GM19240 (cell line): ENCODE results near the gene SLU7.

Source experiments
- DNase-seq: peaks from one replicate; pipeline ENCODE4 v3.0.0; 2011; ENCODE audit warnings: low spot score; ENCODE audit not compliant: insufficient read length

SLU7 gene

GRCh38 chr5:160418561-160419457 lies at the start of gene SLU7:
TSS of gene SLU7 (minus strand) at chr5:160419081. CDS start at chr5:160415294, 3,787 bp downstream.
- peak; percentile 76 for DNase-seq

- no peak for DNase-seq
Measured at GRCh38 chr5:160468363-160468975, 49.6 kb upstream of the SLU7 start.

GRCh38 chr5:160467555-160468362 lies 48.9 kb upstream of the SLU7 start:
- DNase-seq = peak; percentile 50

DNA sequence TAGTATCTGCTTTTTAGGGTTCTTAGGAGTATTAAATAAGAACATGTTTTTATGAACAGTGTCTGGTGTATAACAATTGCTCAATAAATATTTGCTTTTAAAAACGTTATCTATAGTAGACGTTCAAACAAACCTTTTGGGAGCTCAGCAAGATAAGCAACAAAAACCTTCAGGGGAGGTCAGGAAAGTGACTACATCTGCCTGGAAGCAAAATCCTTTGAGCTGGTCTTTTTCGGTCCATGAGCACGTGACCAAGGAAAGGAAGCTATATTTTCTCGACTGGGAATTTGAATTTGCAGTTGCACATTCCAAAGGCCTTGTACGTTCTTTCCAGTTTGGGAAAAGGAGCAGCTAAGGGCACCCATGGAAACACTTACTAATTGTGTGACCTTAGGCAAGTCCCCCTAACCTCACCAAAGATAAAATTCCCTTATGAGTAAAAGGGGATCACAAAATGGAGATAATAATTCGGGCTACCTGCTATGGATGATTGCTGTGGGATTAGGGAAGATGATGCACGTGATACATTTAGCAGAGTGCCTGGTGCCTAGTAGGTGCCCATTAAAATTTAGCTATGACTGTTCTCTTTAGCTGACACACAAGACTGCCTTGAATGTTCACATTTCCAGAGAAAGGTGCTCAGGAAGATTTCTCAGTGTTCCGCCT lies 48.1 kb upstream of the SLU7 start:
- DNase-seq = no peak

- no peak for DNase-seq
Measured at GRCh38 chr5:160466116-160466515, 47.2 kb upstream of the SLU7 start.

DNA sequence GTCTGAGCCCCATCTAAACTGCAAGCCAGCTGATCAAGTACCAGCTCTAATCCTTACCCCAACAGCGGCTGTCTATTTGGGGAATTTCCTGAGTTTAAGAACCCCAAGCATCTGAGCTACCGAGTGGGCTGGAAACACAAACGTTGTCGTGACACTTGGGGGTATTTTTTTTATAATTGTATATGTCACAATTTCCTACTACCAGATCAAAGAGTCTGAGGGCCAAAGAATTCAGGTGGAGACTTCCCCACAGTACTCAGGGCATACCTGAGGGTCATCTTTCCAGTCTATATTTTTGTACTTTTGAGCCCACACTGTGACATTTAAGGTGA lies 45.6 kb upstream of the SLU7 start:
- DNase-seq = no peak

- DNase-seq = no peak
Measured at GRCh38 chr5:160463740-160464465, 45.0 kb upstream of the SLU7 start.

DNA sequence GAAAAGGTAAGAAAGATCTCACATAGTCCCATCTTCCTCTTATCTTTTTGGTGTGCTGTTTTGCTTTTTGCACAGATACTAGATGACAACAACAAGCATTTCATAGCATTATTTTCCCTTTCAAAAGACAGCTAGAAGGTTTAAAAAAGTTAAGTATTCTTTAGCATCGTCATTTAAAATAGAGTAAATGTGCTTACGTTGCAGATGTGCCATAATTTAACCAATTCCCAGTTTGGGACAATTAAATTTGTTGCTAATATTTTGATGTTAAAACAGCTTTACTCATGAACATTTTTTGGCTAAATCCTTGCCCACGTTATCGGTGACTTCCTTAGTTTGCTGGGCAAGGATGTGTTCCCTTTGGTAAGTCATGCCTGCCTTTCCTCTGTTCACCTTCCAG lies 44.3 kb upstream of the SLU7 start:
- DNase-seq = no peak

DNA sequence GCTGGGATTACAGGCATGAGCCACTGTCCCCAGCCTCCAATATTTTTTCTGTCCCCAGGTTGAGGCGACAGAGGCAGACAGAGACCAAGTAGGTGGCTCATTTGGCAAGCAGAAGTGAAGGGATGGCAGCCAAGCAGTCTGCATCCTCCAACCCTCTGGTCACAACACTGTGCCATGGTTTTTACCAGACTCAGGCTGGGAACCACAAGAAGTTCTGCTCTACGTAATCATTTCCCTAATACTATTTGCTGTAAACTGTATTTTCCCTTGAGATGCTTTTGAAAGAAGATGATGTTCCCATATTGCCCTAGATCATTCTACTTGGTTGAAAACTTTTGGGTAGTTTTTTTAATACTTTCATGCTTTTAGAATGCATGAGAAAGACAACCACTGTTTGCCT lies 43.3 kb upstream of the SLU7 start:
- DNase-seq = no peak

DNA sequence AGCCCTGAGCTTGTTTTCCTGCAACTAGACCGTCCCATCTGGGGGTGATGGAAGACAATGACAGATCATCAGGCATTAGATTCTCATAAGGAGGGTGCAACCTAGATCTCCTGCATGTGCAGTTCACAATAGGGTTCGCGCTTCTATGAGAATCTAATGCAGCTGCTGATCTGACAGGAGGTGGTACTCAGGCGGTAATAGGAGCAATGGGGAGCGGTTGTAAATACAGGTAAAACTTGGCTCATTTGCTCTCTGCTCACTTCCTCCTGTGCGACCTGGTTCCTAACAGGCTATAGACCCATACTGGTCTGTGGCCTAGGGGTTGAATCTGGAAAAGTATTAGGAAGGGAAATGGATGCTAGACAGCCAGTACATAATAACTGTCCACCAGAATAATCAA lies 42.5 kb upstream of the SLU7 start:
- no peak for DNase-seq

DNA sequence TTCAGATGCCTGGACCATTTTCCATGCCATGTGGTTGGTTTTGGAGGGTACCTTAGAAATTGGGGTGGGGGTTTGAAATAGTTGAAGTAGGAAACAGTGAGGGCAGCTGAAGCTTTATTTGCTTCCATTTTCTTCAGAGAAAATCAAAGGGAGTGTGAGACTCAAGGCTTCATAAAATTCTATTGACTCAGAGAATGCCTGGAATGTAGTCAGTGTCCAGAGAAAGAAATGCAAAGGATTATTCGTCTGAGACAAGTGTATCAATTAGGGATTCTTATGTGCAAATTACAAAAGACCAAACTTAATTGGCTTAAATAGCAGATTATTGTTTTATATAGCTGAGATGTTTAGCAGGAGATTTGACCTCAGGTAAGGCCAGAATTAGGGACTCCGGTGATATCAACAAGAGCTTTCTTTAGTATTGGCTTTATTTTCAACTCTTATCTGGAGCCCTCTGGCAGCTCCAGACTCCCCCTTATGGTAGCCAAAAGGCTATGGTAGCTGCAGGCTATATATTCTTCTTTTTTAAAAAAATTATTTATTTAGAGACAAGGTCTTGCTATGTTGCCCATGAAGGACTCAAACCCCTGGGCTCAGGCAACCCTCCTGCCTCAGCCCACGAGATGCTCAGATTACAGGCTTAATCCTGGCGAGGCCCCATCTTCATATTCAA lies 41.6 kb upstream of the SLU7 start:
- no peak for DNase-seq

DNA sequence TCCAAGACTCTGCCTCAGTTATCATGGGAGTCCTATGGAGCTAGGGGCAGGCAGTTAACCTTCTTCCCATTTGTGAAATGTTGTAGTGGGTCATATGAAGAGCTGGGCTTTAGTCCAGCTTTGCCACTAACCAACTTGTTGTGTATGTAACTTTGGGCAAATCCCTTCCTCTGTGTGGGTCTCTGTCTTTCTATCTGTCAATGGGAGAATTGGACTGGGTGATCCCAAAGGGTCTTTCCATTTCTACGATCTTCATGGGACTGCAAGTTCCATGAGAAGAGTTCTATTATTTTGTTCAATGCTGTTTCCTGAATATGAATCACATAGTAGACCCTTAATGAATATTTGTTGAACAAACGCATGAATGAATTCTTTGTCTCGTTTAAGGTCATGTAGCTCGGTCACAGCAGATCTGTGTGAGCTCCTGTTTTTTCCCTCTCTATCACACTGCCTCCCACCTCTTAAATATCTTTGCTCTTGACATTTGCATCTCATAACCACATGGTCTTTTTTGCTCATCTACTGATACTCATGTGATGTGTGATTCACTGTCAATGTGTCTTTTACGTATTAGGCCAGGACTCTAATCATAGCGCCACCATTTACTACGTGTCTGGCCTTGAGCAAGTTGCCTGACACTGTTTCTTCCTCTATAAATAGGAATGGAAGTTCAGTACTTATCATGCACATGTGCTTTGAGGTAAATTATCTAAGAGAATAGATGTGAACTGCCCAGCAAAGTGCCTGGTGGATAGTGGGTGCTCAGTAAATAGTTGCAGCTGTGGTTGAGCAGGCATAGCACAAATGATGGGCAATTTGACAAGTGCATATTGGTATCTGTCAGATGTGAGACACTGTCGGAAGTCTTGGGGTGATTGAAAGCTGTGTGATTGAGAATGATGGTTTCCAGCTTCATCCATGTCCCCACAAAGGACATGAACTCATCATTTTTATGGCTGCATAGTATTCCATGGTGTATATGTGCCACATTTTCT lies 40.2 kb upstream of the SLU7 start:
- DNase-seq = no peak

DNA sequence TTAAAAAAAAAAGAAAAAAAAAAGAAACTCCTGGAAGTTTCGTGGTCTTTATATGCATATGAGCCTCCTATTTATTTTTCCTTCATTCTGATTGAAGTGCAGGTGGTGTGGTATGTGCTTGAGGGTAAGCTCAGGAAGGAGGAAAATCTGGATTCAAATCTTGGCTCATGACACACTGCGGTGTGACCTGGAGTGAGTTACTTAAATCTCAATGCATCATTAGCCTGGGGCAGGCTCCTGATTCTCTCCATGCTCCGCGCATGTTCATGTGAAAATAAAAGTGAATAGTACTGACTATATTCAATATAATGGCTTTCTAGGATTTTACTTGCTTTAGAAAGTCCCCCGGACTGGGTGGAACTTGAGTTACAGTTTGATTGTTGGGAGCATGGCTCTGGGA lies 38.4 kb upstream of the SLU7 start:
- DNase-seq = no peak

- DNase-seq = no peak
Measured at GRCh38 chr5:160456480-160457177, 37.7 kb upstream of the SLU7 start.

DNA sequence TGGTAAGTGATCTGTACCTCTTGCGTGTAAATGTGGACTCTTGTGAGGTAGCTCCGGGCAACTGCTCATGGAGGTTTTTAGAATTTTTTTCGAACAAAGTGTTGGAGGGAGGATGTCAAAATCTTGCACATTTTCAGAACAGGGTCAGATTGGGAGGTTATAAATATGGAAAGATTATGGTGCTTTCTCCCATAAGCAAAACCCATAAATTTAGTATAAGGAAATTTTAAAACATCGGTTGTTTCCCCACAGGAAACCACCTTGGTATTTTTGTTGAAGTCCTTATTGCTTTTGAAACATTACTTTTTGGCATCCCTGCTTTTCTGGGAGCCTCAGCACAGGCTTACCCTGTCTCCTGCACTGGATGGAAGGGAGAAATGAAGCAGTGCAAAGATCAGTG lies 36.7 kb upstream of the SLU7 start:
- DNase-seq = no peak

GRCh38 chr5:160453751-160454150 lies 34.9 kb upstream of the SLU7 start:
- DNase-seq = no peak

GRCh38 chr5:160452795-160453194 lies 33.9 kb upstream of the SLU7 start:
- no peak for DNase-seq

DNA sequence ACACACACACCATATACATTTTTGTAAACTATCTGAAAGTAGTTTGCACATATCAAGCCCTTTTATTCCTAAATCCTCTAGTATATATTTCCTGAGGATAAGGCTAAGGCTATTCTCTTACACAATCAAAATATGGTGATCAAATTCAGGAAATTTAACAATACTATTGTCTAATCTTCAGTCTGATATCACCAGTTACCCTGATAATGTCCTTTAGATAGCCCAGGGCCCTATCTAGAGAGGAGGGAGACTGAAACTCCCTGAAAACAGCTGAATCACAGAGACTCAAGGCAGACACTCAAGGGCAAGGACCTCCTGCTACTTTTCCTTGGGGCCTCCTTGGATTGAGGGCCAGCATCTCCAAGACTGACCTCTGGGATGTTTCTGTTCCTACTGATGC lies 33.2 kb upstream of the SLU7 start:
- DNase-seq = no peak

DNA sequence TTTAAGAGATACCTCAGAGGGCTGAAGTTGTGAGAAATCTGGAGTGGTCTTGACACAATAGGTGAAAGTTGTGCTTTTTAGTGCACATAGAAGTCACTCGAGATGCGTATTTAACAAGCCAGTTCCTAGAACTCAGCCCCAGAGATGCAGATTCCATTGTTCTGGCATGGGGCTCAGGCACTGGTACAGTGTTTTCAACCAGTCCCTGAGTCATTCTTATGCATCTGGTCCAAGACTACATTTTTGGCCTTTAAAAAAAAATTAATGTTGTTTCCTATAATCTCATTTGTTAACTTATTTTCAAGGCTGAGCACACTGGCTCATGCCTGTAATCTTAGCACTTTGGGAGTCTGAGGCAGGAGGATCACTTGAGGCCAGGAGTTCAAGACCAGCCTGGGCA lies 32.4 kb upstream of the SLU7 start:
- no peak for DNase-seq
